Adrenal gland (tissue), 5 donors: Measurements from ENCODE around the gene USPL1.

Experiments used
- POLR2A ChIP-seq, 2 donors: fragments of 450-650 bp; IDR thresholded peaks; one replicate each; pipeline ENCODE4 v1.6.1; 2017; ENCODE audit warnings: antibody characterized with exemption in 2 of 2, mild to moderate bottlenecking in 2 of 2, moderate library complexity in 1 of 2
- TF ChIP-seq, protein P1 (sequence below), 6 experiments: fragments of 450-650 bp in 4 of 6; fragments of 200-600 bp in 2 of 6; sonication (generic) in 1 of 6; IDR thresholded peaks; 1 replicate in 5 of 6; 2 replicates in 1 of 6; pipeline versions ENCODE4 v1.5.1 to v1.8.0; 2016 to 2021; ENCODE audit warnings: antibody characterized with exemption in 6 of 6, mild to moderate bottlenecking in 2 of 6, moderate library complexity in 1 of 6
- donor health status: DM: no; HTN: no; CAD: no.

- TF ChIP-seq POLR2A (IDR thresholded peaks at IDR 0.05): peak in 1 of 2 donors; percentile 23
- TF ChIP-seq, protein P1, sequence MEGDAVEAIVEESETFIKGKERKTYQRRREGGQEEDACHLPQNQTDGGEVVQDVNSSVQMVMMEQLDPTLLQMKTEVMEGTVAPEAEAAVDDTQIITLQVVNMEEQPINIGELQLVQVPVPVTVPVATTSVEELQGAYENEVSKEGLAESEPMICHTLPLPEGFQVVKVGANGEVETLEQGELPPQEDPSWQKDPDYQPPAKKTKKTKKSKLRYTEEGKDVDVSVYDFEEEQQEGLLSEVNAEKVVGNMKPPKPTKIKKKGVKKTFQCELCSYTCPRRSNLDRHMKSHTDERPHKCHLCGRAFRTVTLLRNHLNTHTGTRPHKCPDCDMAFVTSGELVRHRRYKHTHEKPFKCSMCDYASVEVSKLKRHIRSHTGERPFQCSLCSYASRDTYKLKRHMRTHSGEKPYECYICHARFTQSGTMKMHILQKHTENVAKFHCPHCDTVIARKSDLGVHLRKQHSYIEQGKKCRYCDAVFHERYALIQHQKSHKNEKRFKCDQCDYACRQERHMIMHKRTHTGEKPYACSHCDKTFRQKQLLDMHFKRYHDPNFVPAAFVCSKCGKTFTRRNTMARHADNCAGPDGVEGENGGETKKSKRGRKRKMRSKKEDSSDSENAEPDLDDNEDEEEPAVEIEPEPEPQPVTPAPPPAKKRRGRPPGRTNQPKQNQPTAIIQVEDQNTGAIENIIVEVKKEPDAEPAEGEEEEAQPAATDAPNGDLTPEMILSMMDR (IDR thresholded peaks at IDR 0.05): no peak
These were observed 1.7 kb upstream of the USPL1 start for GRCh38 chr13:30615866-30616541.
